Pancreas (tissue), 10 donors: ENCODE data around the gene GNAS-AS1. TPM values are rescaled to one million over a fixed set of nuclear protein-coding genes. Genes with fewer than 3 reads are reported as not detected.

Experiments used
- ATAC-seq, 4 donors: fragments of 200-7000 bp; cut with Tn5 transposase; one replicate each; pipeline versions ENCODE4 v1.8.0 to v1.9.1; 2020; ENCODE audit warnings: mild to moderate bottlenecking in 4 of 4, moderate library complexity in 4 of 4
- DNase-seq, 6 donors: peaks; one replicate each; pipeline ENCODE4 v3.0.0-alpha.2; 2020
- FAIRE-seq: peaks from 2 replicates; lab custom pipeline; 2012; peaks lifted over from hg19 to GRCh38; lab: Jason Lieb, UNC
- H3K27ac ChIP-seq, 4 donors: fragments of 200-600 bp; sonication (generic); 1 replicate in 3 of 4; 2 replicates in 1 of 4; pipeline versions ENCODE4 v1.5.0 to v1.8.0; 2020
- H3K27me3 ChIP-seq, 4 donors: fragments of 200-600 bp; one replicate each; pipeline ENCODE4 v1.8.0; 2021
- H3K36me3 ChIP-seq, 3 donors: fragments of 200-600 bp; sonication (generic) in 1 of 3; one replicate each; pipeline versions ENCODE4 v1.5.0 to v1.8.0; 2020 to 2021
- H3K4me1 ChIP-seq, 3 donors: fragments of 200-600 bp; one replicate each; pipeline ENCODE4 v1.8.0; 2021
- H3K4me3 ChIP-seq, 4 donors: fragments of 200-600 bp; sonication (generic) in 2 of 4; one replicate each; pipeline versions ENCODE4 v1.5.0 to v1.8.0; 2020 to 2021
- H3K9me3 ChIP-seq, 4 donors: fragments of 200-600 bp; one replicate each; pipeline ENCODE4 v1.8.0; 2021
- WGBS, 2 donors: extraction: QIAGEN DNeasy Blood & Tissue Kit; methylation state at CpG; one replicate each; pipeline ENCODE4 v1.1.7; 2013; 5-methylcytosine and 5-hydroxymethylcytosine counted together
- intact Hi-C, 3 donors: fragments of 100-400 bp; cut with DNase I; formaldehyde crosslinking; loops; one replicate each; pipeline versions ENCODE4 v1.11.1 to v1.14.2; 2022
- polyA plus RNA-seq, 2 donors: library from polyadenylated mRNA; stranded (reverse); fragments of 200-250 nt; gene quantifications; one replicate each; pipeline ENCODE4 v1.2.3, GENCODE V29; 2013
- total RNA-seq, 6 donors: library from RNA; stranded (reverse); fragmentation: NEBNext Ultra II Directional in 4 of 6; extraction: Animal tissue kit (Norgen Biotek cat#: 25700) in 4 of 6; gene quantifications; one replicate each; pipeline versions ENCODE4 v1.2.1 to v1.2.4, GENCODE V29; 2021 to 2023
- TF ChIP-seq, protein P1 (sequence below), 4 donors: fragments of 200-600 bp; sonication (generic) in 3 of 4; IDR thresholded peaks; one replicate each; pipeline versions ENCODE4 v1.5.0 to v1.8.0; 2021; ENCODE audit warnings: antibody characterized with exemption in 4 of 4
- donor health status: healthy with polysubstance abuse.
- donor health status: DM: no; HTN: no; CAD: no; lungs with moderate emphysema.
- donor health status: DM: no; HTN: no; CAD: no.
- donor health status: control.
- donor health status: control.
- donor health status: Bipolar disorder and iron deficiency.
- donor health status: DM: yes; HTN: yes; CAD: no.
- donor health status: DM: no; HTN: no; CAD: no.
- donor health status: DM: no; HTN: no; CAD: no.
- donor health status: DM: yes; HTN: yes; CAD: no.

The GNAS-AS1 gene
- total and polyA plus RNA-seq, 8 donors = 0.47 to 2.8 (median 0.58) TPM

- Histone ChIP-seq H3K27ac (no peak overlapping the region), H3K9me3 (no peaks in the 10 kb centered on the region), H3K4me3 (no peak overlapping the region), H3K4me1 (no peaks in the 10 kb centered on the region), H3K27me3 (no peaks in the 10 kb centered on the region), H3K36me3 (no peaks in the 10 kb centered on the region)
- WGBS, 2 donors = 52 to 54% methylated on average over 10 of the region's 10 CpGs
- TF ChIP-seq, protein P1, sequence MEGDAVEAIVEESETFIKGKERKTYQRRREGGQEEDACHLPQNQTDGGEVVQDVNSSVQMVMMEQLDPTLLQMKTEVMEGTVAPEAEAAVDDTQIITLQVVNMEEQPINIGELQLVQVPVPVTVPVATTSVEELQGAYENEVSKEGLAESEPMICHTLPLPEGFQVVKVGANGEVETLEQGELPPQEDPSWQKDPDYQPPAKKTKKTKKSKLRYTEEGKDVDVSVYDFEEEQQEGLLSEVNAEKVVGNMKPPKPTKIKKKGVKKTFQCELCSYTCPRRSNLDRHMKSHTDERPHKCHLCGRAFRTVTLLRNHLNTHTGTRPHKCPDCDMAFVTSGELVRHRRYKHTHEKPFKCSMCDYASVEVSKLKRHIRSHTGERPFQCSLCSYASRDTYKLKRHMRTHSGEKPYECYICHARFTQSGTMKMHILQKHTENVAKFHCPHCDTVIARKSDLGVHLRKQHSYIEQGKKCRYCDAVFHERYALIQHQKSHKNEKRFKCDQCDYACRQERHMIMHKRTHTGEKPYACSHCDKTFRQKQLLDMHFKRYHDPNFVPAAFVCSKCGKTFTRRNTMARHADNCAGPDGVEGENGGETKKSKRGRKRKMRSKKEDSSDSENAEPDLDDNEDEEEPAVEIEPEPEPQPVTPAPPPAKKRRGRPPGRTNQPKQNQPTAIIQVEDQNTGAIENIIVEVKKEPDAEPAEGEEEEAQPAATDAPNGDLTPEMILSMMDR (IDR thresholded peaks at IDR 0.05) = no peak
- ATAC-seq (no peak), FAIRE-seq (no peak), DNase-seq (no peak)
- intact Hi-C loops = no loop called here
Observed at GRCh38 chr20:58790454-58790853, 60.2 kb downstream of the GNAS-AS1 start.

DNA sequence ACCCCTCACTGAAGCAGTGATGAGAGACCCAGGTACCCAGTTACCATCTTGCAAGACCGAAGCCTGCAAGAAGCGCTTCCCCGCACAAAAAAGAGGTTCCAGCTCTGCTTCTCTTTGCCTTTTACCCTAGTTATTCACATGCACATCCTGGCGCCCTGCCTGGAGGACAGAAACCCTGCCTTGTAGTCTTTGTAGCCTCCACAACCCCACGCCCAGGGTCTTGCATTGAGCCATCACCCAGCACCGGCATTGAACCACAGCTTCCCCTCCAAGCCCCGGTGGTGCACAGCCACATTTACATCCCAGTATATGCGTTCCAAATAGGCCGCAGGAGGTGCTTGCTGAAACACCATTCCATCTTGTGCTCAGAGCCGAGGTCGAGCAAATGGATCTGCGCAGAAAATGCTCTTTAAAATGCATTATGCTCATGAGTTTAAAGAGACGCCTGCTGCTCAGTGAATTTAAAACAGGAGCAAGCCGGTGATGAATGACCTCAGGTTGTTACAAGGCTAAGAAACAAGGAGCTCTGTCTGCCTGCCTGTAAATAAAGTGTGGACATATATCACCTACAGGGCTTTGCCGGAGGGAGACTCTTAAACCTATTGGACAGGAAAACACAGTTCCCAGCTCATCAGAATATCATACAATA, 61.7 kb downstream of the GNAS-AS1 start:
- WGBS, 2 donors = 58 to 67% methylated on average over 15 of the region's 15 CpGs

DNA sequence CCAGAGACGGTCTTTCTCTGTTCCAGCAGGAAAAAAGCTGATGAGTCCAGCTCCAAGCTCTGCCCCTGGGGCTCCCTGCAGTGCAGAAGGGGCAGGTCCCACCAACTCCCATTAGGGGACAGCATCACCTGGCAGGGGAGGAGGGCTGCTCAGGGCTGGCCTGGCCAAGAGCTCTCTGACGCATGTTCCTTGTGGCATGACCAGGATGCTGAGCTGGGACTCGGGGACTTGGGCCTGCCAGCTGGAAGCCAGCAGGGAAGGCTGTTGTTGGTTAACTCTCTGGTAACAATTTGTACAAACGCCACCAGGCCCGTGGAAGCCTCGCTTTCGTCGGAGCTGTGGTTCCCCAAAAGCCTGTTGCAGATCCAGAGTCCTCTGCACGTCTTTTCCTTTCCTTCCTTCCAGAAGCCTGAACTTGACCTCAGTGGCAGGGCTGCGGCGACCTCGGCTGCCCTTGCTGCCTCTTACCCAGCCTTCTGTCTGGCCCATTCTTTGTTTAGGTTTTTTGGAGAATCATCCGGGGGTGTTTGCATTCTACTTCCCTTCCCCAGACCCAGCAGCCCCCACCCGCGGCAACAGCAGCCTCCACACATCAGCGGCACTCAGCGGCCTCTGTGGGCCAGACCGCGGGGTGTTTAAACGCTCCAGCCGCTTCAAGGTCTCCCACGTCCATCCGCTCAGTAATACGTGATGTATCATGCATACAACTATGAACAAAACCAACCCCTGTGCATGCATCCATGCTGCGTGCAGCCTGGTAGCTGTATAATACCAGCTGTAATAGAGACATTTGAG, 63.3 kb downstream of the GNAS-AS1 start:
- no peaks in the 10 kb centered on the region for H3K27me3 ChIP-seq
- WGBS, 2 donors = 62 to 75% methylated on average over 25 of the region's 25 CpGs
- intact Hi-C loops = no loop called here
- no peak for DNase-seq
- H3K9me3 ChIP-seq = no peaks in the 10 kb centered on the region
- TF ChIP-seq, protein P1 (IDR thresholded peaks at IDR 0.05) = no peak
- no peaks in the 10 kb centered on the region for H3K4me1 ChIP-seq
- no peak overlapping the region for H3K4me3 ChIP-seq
- no peak for FAIRE-seq
- H3K27ac ChIP-seq = no peak overlapping the region
- H3K36me3 ChIP-seq = no peaks in the 10 kb centered on the region
- no peak for ATAC-seq

More for the DNA sequence above, 61.7 kb downstream of the GNAS-AS1 start:
- intact Hi-C loops = no loop called here
- Histone ChIP-seq H3K4me3 (no peak overlapping the region), H3K36me3 (no peaks in the 10 kb centered on the region), H3K27me3 (no peaks in the 10 kb centered on the region), H3K4me1 (no peaks in the 10 kb centered on the region), H3K27ac (no peak overlapping the region), H3K9me3 (no peaks in the 10 kb centered on the region)
- DNase-seq (no peak), FAIRE-seq (no peak), ATAC-seq (no peak)
- TF ChIP-seq, protein P1 (IDR thresholded peaks at IDR 0.05) = no peak

DNA sequence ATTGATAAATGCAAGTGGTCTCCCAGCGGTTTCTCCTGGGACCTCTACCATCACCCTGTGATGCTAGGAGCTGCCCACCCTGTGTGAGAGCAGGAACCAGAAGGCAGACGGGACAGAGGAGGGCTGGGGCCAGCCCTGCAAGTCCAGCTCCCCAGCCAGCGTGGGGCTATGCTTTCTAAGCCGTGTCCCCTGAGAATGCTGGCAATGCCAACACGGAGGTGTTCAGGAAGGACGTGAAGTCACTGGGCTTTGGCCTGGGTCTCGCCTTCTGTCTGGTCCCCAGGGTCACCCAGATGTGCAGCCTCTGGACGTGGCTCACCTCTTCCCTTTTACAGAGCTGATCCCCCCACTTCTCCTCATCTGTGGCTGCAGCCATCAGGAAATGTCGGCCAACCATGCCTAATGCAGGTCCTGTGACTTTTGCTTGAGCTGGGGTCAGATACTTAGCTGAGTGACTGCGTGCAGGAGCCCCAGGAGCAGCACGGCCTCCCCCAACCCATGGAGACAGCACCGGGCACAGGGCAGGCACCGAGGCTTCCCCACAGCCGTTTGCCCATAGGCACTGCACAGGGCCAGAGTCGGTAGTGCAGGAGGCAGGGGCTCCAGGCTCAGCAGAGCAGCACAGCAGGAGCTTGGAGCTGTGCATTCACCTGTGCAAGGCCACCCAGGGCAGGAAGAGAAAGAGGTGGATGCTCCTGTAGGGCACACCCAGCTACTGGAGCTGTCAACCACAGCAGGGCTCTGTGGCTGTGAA, 66.2 kb downstream of the GNAS-AS1 start:
- TF ChIP-seq, protein P1 (IDR thresholded peaks at IDR 0.05) = no peak
- intact Hi-C loops = no loop called here
- FAIRE-seq (no peak), ATAC-seq (no peak), DNase-seq (no peak)
- no peak overlapping the region for H3K27ac ChIP-seq
- 44 to 51% methylated on average over 15 of the region's 15 CpGs for WGBS, 2 donors
- H3K36me3 ChIP-seq = no peaks in the 10 kb centered on the region
- H3K27me3 ChIP-seq = no peaks in the 10 kb centered on the region
- no peaks in the 10 kb centered on the region for H3K9me3 ChIP-seq
- no peaks in the 10 kb centered on the region for H3K4me1 ChIP-seq
- no peak overlapping the region for H3K4me3 ChIP-seq
